ENCODE measurements around the gene FBXL13. TPM values are rescaled to one million over a fixed set of nuclear protein-coding genes. Genes with fewer than 3 reads are reported as not detected.
"Not testable (repeated sequence)": the region's sequence is repeated elsewhere in the genome, so short reads cannot be mapped to it uniquely, and the experiment has no call there.

Gene FBXL13
- total and polyA plus RNA-seq, 10 of the 15 experiments (the other 5 are each of a cell fraction or from before 2014, with no cell fraction given), result 0.08 to 0.95 (median 0.28) TPM; not detected in 2

DNA sequence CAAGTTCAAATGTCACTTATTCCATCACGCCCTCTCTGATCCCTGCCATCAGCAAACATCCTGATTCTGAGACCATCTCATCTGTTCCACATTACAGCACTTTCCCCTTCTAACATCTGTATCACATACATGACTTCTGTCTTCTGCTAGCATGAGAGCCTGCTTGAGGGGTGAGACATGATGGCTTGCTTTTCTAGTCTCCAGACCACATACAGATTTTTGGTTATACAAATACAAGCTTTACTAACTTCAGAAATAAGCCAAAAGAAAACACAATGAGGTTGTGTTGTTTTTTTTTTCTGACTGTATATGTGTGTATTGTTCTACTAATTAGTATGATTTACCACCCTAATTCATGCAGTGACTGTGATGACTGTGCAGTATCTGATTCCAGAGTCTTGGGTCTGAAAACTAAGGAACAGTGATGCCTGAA lies 40.0 kb upstream of the FBXL13 start (continued):
- TF ChIP-seq CHD4 (IDR thresholded peaks at IDR 0.05) (no peak), SMC3 (IDR thresholded peaks at IDR 0.05; ENCODE audit: borderline replicate concordance, low read length) (no peak), JUND (IDR thresholded peaks at IDR 0.05; ENCODE audit: low read depth, low read length) (no peak)

DNA sequence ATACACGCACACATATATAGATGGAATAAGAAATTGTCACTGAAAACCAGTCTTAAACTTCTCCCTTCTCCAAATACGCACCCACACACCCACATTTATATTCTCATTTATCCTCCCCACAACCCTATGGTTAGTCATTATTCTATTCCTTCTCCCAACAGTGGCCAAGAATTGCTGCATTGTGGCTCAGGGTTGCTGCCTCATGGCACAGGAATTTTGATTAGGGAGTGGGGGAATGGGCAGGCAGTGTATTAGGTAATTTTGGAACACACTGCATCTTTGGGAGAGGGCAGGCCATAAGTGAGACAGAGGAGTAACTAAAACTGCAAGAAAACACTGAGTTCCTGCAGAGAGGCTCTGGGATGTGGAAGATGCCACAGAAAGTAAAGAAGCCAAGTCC lies 38.6 kb upstream of the FBXL13 start:
- BruUV-seq (replicated peaks), result no TSS peak
- Histone ChIP-seq H3K27ac (ENCODE audit: control insufficient read depth, insufficient read depth) (no peak overlapping the region), H4K20me1 (ENCODE audit: control insufficient read depth, insufficient read depth) (no peaks in the 10 kb centered on the region), H3K79me2 (ENCODE audit: control insufficient read depth, insufficient read depth, low read length) (no peaks in the 10 kb centered on the region), H3K4me2 (ENCODE audit: control insufficient read depth, insufficient read depth) (no peak overlapping the region), H2AFZ (ENCODE audit: control insufficient read depth, low read depth, low read length) (no peak overlapping the region), H3K9ac (ENCODE audit: control insufficient read depth, insufficient read depth, low read length) (no peak overlapping the region), H3K4me3 (no peak overlapping the region), H3K36me3 (ENCODE audit: control insufficient read depth in 2 of 2, insufficient read depth in 2 of 2, low read length in 1 of 2) (0 out of 4 replicates have a peak, but pooled peaks cover 0 to 2% of the 10 kb centered on the region in 2 experiments), H3K9me3 (replicated peaks; ENCODE audit: control insufficient read depth, insufficient read depth, low read length) (no peaks in the 10 kb centered on the region), H3K27me3 (replicated peaks in 1 of 2; ENCODE audit: control insufficient read depth in 2 of 2, insufficient read depth in 2 of 2, low read length in 1 of 2) (no peaks in the 10 kb centered on the region), H3K4me1 (ENCODE audit: control insufficient read depth, insufficient read depth, low read length) (no peaks in the 10 kb centered on the region)
- in situ Hi-C loops (cut with MboI) (no loop called here), intact Hi-C loops (cut with micrococcal nuclease; ENCODE audit: unreplicated experiment) (no loop called here)
- SMC1A ChIA-PET (ENCODE audit: uncharacterized antibody, unreplicated experiment), result no interaction called here
- 98% methylated on average over 2 of the region's 2 CpGs for WGBS (ENCODE audit: insufficient coverage, insufficient replicate concordance, low lambda C conversion rate, missing lambda C conversion rate)
- no peak for ATAC-seq
- RAD21 ChIA-PET (ENCODE audit: unreplicated experiment), result no interaction called here
- no peak for DNase-seq (ENCODE audit: low read depth, low spot score)
- FAIRE-seq, result no peak
- CTCF ChIA-PET, result no interaction called here
- POLR2A ChIA-PET, result no interaction called here
- TF ChIP-seq BACH1 (IDR thresholded peaks at IDR 0.05; ENCODE audit: borderline replicate concordance) (no peak), SPI1 (IDR thresholded peaks at IDR 0.05; ENCODE audit: borderline replicate concordance, insufficient read depth, low read depth, low read length) (no peak), CEBPB (IDR thresholded peaks at IDR 0.05; ENCODE audit: borderline replicate concordance in 1 of 2, low read depth in 2 of 2, low read length in 2 of 2) (no peak), SMC3 (IDR thresholded peaks at IDR 0.05; ENCODE audit: borderline replicate concordance, low read length) (no peak), RBBP5 (conservative IDR thresholded peaks at IDR 0.05) (no peak), WRNIP1 (IDR thresholded peaks at IDR 0.05; ENCODE audit: borderline replicate concordance, low read depth, low read length) (no peak)
- TF ChIP-seq, protein P1, sequence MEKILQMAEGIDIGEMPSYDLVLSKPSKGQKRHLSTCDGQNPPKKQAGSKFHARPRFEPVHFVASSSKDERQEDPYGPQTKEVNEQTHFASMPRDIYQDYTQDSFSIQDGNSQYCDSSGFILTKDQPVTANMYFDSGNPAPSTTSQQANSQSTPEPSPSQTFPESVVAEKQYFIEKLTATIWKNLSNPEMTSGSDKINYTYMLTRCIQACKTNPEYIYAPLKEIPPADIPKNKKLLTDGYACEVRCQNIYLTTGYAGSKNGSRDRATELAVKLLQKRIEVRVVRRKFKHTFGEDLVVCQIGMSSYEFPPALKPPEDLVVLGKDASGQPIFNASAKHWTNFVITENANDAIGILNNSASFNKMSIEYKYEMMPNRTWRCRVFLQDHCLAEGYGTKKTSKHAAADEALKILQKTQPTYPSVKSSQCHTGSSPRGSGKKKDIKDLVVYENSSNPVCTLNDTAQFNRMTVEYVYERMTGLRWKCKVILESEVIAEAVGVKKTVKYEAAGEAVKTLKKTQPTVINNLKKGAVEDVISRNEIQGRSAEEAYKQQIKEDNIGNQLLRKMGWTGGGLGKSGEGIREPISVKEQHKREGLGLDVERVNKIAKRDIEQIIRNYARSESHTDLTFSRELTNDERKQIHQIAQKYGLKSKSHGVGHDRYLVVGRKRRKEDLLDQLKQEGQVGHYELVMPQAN (conservative IDR thresholded peaks at IDR 0.05), result no peak
- TF ChIP-seq, protein P2, sequence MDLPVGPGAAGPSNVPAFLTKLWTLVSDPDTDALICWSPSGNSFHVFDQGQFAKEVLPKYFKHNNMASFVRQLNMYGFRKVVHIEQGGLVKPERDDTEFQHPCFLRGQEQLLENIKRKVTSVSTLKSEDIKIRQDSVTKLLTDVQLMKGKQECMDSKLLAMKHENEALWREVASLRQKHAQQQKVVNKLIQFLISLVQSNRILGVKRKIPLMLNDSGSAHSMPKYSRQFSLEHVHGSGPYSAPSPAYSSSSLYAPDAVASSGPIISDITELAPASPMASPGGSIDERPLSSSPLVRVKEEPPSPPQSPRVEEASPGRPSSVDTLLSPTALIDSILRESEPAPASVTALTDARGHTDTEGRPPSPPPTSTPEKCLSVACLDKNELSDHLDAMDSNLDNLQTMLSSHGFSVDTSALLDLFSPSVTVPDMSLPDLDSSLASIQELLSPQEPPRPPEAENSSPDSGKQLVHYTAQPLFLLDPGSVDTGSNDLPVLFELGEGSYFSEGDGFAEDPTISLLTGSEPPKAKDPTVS (IDR thresholded peaks at IDR 0.05; ENCODE audit: low read depth, low read length), result no peak

DNA sequence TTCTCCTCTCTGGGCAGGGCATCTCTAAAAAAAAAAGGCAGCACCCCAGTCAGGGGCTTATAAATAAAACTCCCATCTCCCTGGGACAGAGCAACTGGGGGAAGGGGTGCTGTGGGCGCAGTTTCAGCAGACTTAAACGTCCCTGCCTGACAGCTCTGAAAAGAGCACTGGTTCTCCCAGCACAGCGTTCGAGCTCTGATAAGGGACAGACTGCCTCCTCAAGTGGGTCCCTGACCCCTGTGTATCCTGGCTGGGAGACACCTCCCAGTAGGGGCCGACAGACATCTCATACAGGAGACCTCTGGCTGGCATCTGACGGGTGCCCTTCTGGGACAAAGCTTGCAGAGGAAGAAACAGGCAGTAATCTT lies 32.1 kb upstream of the FBXL13 start:
- H3K9me3 ChIP-seq (replicated peaks; ENCODE audit: control insufficient read depth, insufficient read depth, low read length); RAD21 ChIA-PET (ENCODE audit: unreplicated experiment); POLR2A ChIA-PET; DNase-seq (ENCODE audit: low read depth, low spot score); in situ Hi-C loops (cut with MboI); H3K27ac ChIP-seq (ENCODE audit: control insufficient read depth, insufficient read depth); SMC1A ChIA-PET (ENCODE audit: uncharacterized antibody, unreplicated experiment); H3K4me3 ChIP-seq; BruUV-seq (replicated peaks); CTCF ChIA-PET; FAIRE-seq; H3K79me2 ChIP-seq (ENCODE audit: control insufficient read depth, insufficient read depth, low read length); H3K36me3 ChIP-seq (ENCODE audit: control insufficient read depth in 2 of 2, insufficient read depth in 2 of 2, low read length in 1 of 2); H3K27me3 ChIP-seq (replicated peaks in 1 of 2; ENCODE audit: control insufficient read depth in 2 of 2, insufficient read depth in 2 of 2, low read length in 1 of 2); H4K20me1 ChIP-seq (ENCODE audit: control insufficient read depth, insufficient read depth); intact Hi-C loops (cut with micrococcal nuclease; ENCODE audit: unreplicated experiment); H3K4me2 ChIP-seq (ENCODE audit: control insufficient read depth, insufficient read depth); H3K9ac ChIP-seq (ENCODE audit: control insufficient read depth, insufficient read depth, low read length); H2AFZ ChIP-seq (ENCODE audit: control insufficient read depth, low read depth, low read length); ATAC-seq; H3K4me1 ChIP-seq (ENCODE audit: control insufficient read depth, insufficient read depth, low read length): not testable (repeated sequence)
- over 99% methylated on average over 6 of the region's 6 CpGs for WGBS (ENCODE audit: insufficient coverage, insufficient replicate concordance, low lambda C conversion rate, missing lambda C conversion rate)

Data from GM12878 (cell line).